HepG2 (cell line): ENCODE measurements around the gene MYRIP. TPM values are rescaled to one million over a fixed set of nuclear protein-coding genes. Genes with fewer than 3 reads are reported as not detected.

Experiments
- GPN1 ChIP-seq: sonication (generic); formaldehyde crosslinking; IDR thresholded peaks from 2 replicates; pipeline ENCODE4 v1.5.1; 2020; ENCODE audit warnings: missing genetic modification reagents, borderline replicate concordance
- HNRNPLL ChIP-seq: fragments of 200-400 bp; formaldehyde crosslinking; IDR thresholded peaks from 2 replicates; pipeline ENCODE4 v1.6.1; 2017; ENCODE audit warnings: mild to moderate bottlenecking, low read depth, low read length; ENCODE audit not compliant: poor library complexity, severe bottlenecking
- MIER3 ChIP-seq: IDR thresholded peaks from 2 replicates; pipeline ENCODE4 v1.6.1; 2016; ENCODE audit warnings: missing compliant biosample characterization, borderline replicate concordance
- RAD21 ChIP-seq: fragments of 450-650 bp; formaldehyde crosslinking; IDR thresholded peaks from 2 replicates; pipeline ENCODE4 v1.5.0; 2020; ENCODE audit warnings: mild to moderate bottlenecking
- STAG1 ChIP-seq: sonication (generic); formaldehyde crosslinking; IDR thresholded peaks from 2 replicates; pipeline ENCODE4 v1.4.0; 2020; ENCODE audit warnings: missing genetic modification reagents
- ZNF720 ChIP-seq: sonication (generic); formaldehyde crosslinking; IDR thresholded peaks from 2 replicates; pipeline ENCODE4 v1.4.0; 2020; ENCODE audit warnings: missing genetic modification reagents
- polyA plus RNA-seq, 8 experiments: library from polyadenylated mRNA; depleted of rRNA in 3 of 8; stranded (reverse) in 7 of 8; unstranded in 1 of 8; fragments of >200 nt; fragmentation: Illumina TruSeq in 4 of 8; extraction: Trizol in 4 of 8; gene quantifications; 2 replicates each; pipeline versions ENCODE4 v1.2.1 to v1.2.3, GENCODE V29; 2011 to 2016; ENCODE audit warnings: low read depth in 4 of 8, missing spikeins in 1 of 8, mixed read lengths in 1 of 8; ENCODE audit not compliant: insufficient read depth in 1 of 8
- total RNA-seq, 5 experiments: library from RNA; depleted of rRNA; stranded (reverse); fragments of >200 nt; fragmentation: Illumina TruSeq; extraction: Trizol; gene quantifications; 2 replicates each; pipeline ENCODE4 v1.2.3, GENCODE V29; 2016; ENCODE audit warnings: low read depth in 1 of 5
- TF ChIP-seq, protein P1 (sequence below): sonication (generic); formaldehyde crosslinking; IDR thresholded peaks from 2 replicates; pipeline ENCODE4 v1.4.0; 2020; ENCODE audit warnings: missing genetic modification reagents
- TF ChIP-seq, protein P2 (sequence below): sonication (generic); formaldehyde crosslinking; IDR thresholded peaks from 2 replicates; pipeline ENCODE4 v1.8.1; 2023; ENCODE audit warnings: mild to moderate bottlenecking, moderate library complexity, missing genetic modification reagents
- TF ChIP-seq, protein P3 (sequence below): sonication (generic); formaldehyde crosslinking; IDR thresholded peaks from 2 replicates; pipeline ENCODE4 v1.4.0; 2020; ENCODE audit warnings: missing genetic modification reagents, mild to moderate bottlenecking, borderline replicate concordance
- TF ChIP-seq, protein P4 (sequence below): IDR thresholded peaks from 2 replicates; pipeline ENCODE4 v1.6.1; 2012; ENCODE audit warnings: low read depth, low read length, improper control_type of control experiment
- TF ChIP-seq, protein P5 (sequence below): sonication (generic); formaldehyde crosslinking; IDR thresholded peaks from 2 replicates; pipeline ENCODE4 v1.4.0; 2020; ENCODE audit warnings: missing genetic modification reagents

The MYRIP gene
- total and polyA plus RNA-seq, 2 of the 13 experiments (the other 11 are each of a cell fraction or from before 2014, with no cell fraction given): 0.64 to 0.84 TPM

DNA sequence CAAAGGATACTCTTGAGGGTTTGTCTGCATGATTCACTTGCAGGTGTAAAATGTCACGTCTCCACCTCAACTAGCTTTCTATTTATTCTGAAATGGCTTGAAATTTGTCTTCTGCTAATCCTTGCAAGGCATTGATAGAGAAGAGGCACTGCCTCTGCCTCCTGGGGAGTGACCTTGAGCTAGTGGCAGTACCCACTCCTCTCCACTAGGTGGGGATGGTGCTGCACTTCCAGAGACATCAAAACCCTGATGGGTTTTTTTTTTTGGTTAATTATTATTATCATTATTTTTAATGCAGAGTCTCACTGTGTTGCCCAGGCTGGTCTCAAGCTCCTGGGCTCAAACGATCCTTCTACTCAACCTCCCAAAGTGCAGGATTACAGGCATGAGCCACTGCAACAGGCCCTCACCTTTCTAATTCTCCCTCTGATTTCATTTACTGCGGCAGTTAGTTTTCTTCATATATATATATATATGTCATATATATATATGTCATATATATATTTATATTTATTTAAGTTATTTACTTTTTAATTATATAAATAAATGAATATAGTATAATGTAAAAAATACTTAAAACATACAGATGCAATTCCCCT, 382.5 kb downstream of the MYRIP start (continued):
- no peak for TF ChIP-seq GPN1 (CRISPR knock-in tag)
- peak; percentile 77 for TF ChIP-seq STAG1 (CRISPR knock-in tag)
- peak; percentile 39 for TF ChIP-seq RAD21 (CRISPR knock-in tag)
- TF ChIP-seq, protein P1, sequence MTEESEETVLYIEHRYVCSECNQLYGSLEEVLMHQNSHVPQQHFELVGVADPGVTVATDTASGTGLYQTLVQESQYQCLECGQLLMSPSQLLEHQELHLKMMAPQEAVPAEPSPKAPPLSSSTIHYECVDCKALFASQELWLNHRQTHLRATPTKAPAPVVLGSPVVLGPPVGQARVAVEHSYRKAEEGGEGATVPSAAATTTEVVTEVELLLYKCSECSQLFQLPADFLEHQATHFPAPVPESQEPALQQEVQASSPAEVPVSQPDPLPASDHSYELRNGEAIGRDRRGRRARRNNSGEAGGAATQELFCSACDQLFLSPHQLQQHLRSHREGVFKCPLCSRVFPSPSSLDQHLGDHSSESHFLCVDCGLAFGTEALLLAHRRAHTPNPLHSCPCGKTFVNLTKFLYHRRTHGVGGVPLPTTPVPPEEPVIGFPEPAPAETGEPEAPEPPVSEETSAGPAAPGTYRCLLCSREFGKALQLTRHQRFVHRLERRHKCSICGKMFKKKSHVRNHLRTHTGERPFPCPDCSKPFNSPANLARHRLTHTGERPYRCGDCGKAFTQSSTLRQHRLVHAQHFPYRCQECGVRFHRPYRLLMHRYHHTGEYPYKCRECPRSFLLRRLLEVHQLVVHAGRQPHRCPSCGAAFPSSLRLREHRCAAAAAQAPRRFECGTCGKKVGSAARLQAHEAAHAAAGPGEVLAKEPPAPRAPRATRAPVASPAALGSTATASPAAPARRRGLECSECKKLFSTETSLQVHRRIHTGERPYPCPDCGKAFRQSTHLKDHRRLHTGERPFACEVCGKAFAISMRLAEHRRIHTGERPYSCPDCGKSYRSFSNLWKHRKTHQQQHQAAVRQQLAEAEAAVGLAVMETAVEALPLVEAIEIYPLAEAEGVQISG: no peak
- no peak for TF ChIP-seq MIER3 (CRISPR knock-in tag)
- TF ChIP-seq, protein P2, sequence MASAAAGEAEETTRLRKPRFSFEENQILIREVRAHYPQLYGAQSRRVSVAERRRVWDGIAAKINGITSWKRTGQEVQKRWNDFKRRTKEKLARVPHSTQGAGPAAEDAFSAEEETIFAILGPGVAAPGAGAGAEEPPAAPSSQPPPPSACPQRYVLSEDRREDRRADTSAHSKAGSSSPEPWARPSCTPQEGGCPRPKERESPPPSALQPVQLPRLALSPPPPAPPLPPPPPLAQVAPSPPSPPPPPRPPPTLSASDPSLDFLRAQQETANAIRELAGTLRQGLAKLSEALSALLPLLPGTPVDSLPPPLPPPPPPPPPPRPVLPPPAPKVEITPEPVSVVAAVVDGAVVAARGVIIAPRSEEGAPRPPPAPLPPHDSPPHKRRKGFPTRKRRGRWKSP (CRISPR knock-in tag): no peak
- TF ChIP-seq, protein P3, sequence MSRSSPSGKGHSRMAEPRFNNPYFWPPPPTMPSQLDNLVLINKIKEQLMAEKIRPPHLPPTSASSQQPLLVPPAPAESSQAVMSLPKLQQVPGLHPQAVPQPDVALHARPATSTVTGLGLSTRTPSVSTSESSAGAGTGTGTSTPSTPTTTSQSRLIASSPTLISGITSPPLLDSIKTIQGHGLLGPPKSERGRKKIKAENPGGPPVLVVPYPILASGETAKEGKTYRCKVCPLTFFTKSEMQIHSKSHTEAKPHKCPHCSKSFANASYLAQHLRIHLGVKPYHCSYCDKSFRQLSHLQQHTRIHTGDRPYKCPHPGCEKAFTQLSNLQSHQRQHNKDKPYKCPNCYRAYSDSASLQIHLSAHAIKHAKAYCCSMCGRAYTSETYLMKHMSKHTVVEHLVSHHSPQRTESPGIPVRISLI (CRISPR knock-in tag): peak; percentile 68; the same call in 1 of the 2 replicates
- TF ChIP-seq, protein P4, sequence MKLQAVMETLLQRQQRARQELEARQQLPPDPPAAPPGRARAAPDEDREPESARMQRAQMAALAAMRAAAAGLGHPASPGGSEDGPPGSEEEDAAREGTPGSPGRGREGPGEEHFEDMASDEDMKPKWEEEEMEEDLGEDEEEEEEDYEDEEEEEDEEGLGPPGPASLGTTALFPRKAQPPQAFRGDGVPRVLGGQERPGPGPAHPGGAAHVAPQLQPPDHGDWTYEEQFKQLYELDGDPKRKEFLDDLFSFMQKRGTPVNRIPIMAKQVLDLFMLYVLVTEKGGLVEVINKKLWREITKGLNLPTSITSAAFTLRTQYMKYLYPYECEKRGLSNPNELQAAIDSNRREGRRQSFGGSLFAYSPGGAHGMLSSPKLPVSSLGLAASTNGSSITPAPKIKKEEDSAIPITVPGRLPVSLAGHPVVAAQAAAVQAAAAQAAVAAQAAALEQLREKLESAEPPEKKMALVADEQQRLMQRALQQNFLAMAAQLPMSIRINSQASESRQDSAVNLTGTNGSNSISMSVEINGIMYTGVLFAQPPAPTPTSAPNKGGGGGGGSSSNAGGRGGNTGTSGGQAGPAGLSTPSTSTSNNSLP: peak; percentile 60; the same call in 1 of the 2 replicates
- no peak for TF ChIP-seq HNRNPLL
- TF ChIP-seq, protein P5, sequence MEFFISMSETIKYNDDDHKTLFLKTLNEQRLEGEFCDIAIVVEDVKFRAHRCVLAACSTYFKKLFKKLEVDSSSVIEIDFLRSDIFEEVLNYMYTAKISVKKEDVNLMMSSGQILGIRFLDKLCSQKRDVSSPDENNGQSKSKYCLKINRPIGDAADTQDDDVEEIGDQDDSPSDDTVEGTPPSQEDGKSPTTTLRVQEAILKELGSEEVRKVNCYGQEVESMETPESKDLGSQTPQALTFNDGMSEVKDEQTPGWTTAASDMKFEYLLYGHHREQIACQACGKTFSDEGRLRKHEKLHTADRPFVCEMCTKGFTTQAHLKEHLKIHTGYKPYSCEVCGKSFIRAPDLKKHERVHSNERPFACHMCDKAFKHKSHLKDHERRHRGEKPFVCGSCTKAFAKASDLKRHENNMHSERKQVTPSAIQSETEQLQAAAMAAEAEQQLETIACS (CRISPR knock-in tag): no peak
- TF ChIP-seq ZNF720 (CRISPR knock-in tag): no peak
- TF ChIP-seq, all 625 proteins: peak for 7
